Femur (tissue), 1 donor: Measurements from ENCODE around the gene PTPRE.
A peak's percentile ranks its signal among the peaks of the same experiment; 100 is the strongest.

Source experiments
- DNase-seq: peaks from one replicate; pipeline ENCODE4 v3.0.0-alpha.2; 2017

PTPRE gene

DNA sequence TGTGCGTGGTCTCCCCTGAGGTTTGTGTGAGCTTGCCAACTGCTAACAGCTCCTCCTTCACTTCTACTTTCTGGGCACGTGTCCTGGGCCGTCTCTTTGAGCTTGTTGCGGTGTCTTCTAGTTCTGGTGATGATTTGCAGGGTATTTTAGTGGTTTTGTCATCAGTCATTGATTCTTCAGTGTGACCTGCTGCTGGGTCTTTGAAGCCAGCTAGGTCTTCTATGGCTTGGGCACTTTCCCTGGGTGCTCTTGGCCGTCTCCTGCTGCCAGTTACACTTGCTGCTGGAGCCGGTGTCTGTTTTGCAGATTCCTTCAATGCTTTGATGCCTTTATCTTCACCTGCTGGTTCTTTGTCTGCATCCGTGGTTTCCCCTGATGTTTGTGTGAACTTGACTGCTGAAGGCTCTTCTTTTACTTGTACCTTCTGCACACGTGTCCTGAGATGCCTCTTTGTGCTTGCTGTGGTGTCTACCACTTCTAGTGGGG, 196.4 kb downstream of the PTPRE start:
- no peak for DNase-seq

DNA sequence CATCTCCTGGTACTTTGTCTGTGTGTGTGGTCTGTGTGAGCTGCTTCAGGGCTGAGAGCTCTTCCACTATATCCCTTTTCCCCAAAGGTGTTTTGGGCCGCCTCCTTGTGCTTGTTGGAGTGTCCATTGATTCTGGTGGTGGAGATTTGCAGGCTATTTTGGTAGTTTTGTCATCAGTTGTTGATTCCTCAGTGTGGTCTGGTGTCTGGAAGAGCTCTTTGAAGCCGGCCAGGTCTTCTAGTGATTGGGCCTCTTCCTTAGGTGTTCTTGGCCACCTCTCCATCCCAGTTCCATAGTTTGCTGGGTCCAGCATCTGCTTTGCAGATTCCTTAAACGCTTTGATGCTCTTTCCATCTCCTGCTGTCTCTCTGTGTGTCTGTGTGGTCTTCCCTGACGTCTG, 198.5 kb downstream of the PTPRE start:
- DNase-seq: no peak

- DNase-seq: no peak
Observed at GRCh38 chr10:128109707-128110106, 202.8 kb downstream of the PTPRE start.

DNA sequence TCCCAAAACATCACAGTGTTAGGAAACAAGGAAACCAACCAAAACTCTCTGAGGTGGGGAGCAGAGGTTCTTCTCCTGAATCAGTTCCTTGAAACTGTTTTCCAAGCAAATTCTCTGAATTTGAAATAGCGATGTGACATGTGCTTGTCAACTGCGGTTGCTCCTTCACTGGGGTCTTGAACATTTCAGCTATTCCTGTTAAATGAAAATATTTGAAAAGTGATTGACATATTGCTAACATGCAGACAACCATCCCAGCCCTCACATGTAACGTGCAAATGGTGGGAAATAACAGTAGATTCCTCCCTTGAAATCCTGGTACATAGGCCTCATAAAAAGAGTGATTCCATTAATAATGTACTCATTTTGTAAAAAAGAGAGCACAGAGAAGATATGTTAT, 203.4 kb downstream of the PTPRE start:
- no peak for DNase-seq

DNA sequence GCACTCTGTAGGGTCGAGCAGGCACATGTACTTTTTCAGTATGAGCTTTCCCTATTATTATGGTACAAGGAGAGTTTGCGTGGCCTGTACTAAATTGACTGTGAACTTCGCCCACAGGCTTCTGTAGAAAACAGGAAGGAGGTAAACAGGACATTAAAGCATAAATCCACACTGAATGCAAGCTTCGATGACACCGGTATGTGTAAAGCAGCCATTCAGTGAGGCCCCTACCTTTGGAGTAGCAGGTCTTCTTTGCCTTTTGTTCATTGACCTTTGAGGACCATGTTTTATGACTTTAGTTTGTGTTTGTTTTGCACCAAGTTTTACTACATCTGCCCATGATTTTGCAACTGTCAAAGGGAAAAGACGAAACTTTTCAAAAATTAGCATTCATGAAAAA, 204.8 kb downstream of the PTPRE start:
- no peak for DNase-seq

DNA sequence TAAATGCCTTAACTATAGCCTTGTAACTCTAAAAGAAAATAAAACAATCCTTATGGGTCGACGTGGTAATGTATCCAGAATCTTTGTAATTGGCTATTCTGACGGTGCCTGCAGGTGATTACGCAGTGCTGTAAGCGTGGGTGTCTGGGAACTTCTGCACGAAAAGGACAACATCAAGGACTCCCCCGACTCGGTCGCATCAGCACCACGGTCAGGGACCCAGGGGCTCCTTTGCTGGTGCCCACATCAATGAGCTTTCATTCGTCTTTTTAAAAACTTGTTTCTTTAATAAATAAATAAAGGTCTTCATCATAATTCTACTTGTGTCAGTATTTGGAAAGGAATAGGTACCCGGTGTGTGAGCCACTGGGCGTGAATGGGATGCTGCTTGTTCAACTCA, 206.1 kb downstream of the PTPRE start:
- no peak for DNase-seq

DNA sequence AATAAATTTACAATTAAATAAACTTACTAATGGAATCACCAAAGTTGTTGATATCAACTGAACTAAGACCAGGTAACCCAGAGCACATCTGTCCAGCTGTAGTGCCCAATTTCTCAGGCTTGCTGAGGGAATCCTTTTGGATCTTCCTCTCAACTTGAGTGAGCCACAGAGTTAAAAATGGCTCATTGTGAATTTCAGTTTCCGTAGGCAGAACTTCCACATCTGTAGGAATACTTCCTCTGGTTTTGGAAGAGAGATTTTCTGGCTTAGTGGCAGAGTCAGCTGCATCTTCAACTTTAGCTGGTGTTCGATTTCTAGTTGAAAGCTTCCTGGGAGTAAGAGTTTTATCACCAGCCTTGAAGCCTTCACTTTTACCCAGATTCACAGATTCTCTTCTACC, 208.0 kb downstream of the PTPRE start:
- DNase-seq: no peak

- DNase-seq: no peak
Observed at GRCh38 chr10:128115356-128115755, 208.5 kb downstream of the PTPRE start.

DNA sequence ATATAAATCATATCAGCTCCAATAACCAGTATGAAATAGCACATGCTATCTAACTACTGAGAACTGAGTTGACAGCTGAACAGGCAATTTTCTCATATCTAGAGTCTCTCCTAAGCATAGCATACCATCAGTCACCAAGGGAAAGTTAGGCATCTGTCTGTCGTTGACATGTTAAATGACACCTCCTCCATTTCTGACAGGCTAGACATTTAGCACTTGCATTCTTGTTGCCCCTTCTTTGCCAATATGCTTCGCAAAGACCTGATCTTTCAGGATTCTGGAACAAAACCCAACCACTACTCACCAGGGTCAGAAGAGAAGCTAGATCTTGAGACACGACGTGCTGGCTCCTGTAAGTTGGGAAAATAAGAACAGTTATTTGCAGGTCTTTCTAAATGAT, 209.3 kb downstream of the PTPRE start:
- DNase-seq: no peak

GRCh38 chr10:128116851-128117615, 210.1 kb downstream of the PTPRE start:
- DNase-seq: no peak

- DNase-seq: no peak
Observed at GRCh38 chr10:128121750-128122412, 215.0 kb downstream of the PTPRE start.

- DNase-seq: no peak
Observed at GRCh38 chr10:128122931-128123330, 216.0 kb downstream of the PTPRE start.

DNA sequence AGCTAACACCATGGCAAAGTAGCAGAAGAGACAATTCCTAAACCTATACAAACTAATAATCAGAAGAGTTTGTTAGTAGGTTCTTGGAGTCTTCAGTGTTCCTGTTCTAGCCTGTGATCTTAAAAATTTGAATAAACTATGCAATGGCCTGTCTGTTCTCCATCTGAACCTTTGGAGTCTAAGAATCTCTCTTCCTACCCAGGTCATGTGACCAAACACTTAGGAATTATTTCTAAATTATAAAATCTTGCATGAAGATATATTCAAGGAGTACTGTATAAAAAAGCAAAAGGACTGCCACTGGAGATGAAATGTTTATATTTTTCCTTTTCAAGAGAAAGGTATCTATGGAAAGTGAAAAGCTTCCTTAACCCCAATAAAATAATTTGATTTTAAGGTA, 216.9 kb downstream of the PTPRE start:
- no peak for DNase-seq

- DNase-seq: no peak
Observed at GRCh38 chr10:128124813-128125403, 218.0 kb downstream of the PTPRE start.

DNA sequence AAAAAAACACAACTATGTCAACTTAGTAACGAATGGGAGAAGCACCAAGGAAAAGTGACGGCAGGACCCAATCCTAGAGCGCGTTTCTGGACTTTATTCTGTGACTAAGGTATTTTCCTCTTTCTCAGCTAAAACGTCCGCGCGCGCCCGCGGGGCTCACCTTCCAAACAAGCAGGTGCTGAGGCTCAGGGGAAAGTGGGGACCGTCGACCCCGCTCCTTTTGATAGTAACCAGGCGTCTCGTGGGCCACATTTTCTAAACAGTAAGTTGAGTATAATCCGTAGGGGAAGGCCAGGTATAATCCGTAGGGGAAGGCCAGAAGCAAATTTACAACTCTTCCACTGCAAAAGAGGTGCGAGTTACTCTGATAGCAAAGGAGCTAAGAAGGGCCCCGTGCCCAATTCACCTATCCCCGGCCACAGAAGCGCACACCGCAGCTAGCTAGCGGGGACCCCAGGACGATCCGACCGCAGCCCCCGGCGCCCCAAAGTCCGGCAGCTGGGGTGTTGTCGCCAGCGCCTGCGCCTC, 218.6 kb downstream of the PTPRE start:
- DNase-seq: peak; percentile 21

DNA sequence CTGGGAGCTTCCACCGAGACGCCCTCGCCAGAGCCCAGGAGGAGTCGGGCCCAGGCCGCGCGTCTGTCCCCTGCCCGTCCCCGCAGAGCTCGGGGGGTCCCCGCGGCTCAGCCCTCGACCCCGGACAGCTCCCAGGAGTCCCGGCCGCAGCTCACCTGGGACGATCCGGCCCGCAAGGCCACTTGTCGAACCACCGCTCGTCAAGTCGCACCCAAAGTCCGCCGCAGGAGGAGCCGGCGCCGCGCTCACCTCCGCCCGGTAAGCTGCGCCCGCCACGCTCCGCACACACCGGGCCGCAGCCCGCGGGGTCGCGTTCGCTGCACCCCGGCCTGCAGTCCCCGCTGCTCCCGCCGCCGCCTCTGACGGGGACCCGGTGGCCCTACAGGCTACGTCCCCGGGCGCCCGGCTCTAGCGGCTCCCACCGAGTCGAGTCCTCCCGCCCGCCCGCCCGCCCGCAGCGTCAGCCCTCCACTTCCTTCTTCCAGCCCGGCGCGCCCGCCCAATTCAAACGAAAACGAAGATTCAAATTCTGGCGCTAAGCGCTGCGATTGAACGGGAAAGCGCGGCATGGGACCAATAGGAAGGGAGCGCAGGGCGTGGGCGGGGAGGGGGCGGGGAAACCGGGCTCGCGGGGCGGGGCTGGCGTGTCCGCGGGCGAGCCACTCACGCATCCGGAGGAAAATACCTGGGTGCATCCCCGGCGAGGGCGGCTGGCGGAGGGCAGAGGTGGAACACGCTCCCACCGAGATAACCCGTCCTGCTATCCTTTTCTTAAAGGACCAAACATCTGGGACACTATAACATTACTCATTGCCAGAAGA, 219.3 kb downstream of the PTPRE start, which contains the start of gene MKI67:
MKI67 (minus strand) TSS at position 480 of the 821 bp plus-strand sequence. CDS start 756 bp downstream, outside the sequence.
- peak; percentile 94 for DNase-seq

- DNase-seq: no peak
Observed at GRCh38 chr10:128128582-128128981, 221.7 kb downstream of the PTPRE start.

GRCh38 chr10:128130051-128130450, 223.1 kb downstream of the PTPRE start:
- DNase-seq: no peak
